Endothelial cell of umbilical vein (primary cell): ENCODE results near the gene SNX9.

ENCODE experiments used
- CTCF ChIP-seq, 2 donors: IDR thresholded peaks; 1 replicate in 1 of 2; 2 replicates in 1 of 2; pipeline ENCODE4 v1.5.1; 2011; ENCODE audit warnings: low read length in 2 of 2, mild to moderate bottlenecking in 2 of 2, moderate library complexity in 2 of 2, control low read depth in 1 of 2, inconsistent platforms in 1 of 2, low read depth in 1 of 2; ENCODE audit not compliant: insufficient read depth in 1 of 2; ENCODE audit errors: extremely low read depth in 1 of 2
- EZH2 ChIP-seq: IDR thresholded peaks from 2 replicates; pipeline ENCODE4 v1.6.1; 2012; ENCODE audit warnings: borderline replicate concordance, low read depth, mild to moderate bottlenecking, moderate library complexity, low read length, inconsistent platforms; ENCODE audit not compliant: severe bottlenecking
- JUN ChIP-seq: IDR thresholded peaks from 2 replicates; pipeline ENCODE4 v1.6.1; 2011; ENCODE audit warnings: borderline replicate concordance, low read depth; ENCODE audit not compliant: insufficient read length, insufficient read depth
- MAX ChIP-seq: IDR thresholded peaks from 2 replicates; pipeline ENCODE4 v1.6.1; 2011; ENCODE audit not compliant: insufficient read depth, insufficient read length
- MYC ChIP-seq: IDR thresholded peaks from one replicate; pipeline ENCODE4 v1.6.1; 2011; ENCODE audit warnings: mild to moderate bottlenecking, low read depth, low read length
- POLR2A ChIP-seq: IDR thresholded peaks from 2 replicates; pipeline ENCODE4 v1.6.1; 2012; ENCODE audit warnings: low read depth, mild to moderate bottlenecking, control low read depth, low read length
- POLR2AphosphoS5 ChIP-seq: IDR thresholded peaks from 2 replicates; pipeline ENCODE4 v1.6.1; 2012; ENCODE audit warnings: low read depth, mild to moderate bottlenecking, control low read depth, low read length, moderate library complexity; ENCODE audit not compliant: insufficient read depth

- TF ChIP-seq POLR2AphosphoS5, result no peak
- no peak for TF ChIP-seq CTCF (IDR thresholded peaks at IDR 0.05; ENCODE audit: extremely low read depth in 1 of 2, insufficient read depth in 1 of 2, low read depth in 1 of 2, low read length in 2 of 2)
- TF ChIP-seq MAX, result no peak
- no peak for TF ChIP-seq POLR2A
- TF ChIP-seq JUN, result no peak
- no peak for TF ChIP-seq MYC
- no peak for TF ChIP-seq EZH2
Observed at GRCh38 chr6:157806131-157806855, 16.8 kb upstream of the SNX9 start.
